Measurements from ENCODE around the gene GTPBP2. TPM values are rescaled to one million over a fixed set of nuclear protein-coding genes. Genes with fewer than 3 reads are reported as not detected.

The GTPBP2 gene
- total and polyA plus RNA-seq, 2 of the 13 experiments (the other 11 are each of a cell fraction or from before 2014, with no cell fraction given), result 26.9 to 88.2 TPM

GRCh38 chr6:43575772-43576551 lies 53.1 kb downstream of the GTPBP2 start, which contains the start of the genes POLH and XPO5 (continued):
- TF ChIP-seq ZNF788 (CRISPR knock-in tag; IDR thresholded peaks at IDR 0.05; ENCODE audit: borderline replicate concordance) (peak; percentile 26; the same call in 1 of the 2 replicates), SKIL (CRISPR knock-in tag; IDR thresholded peaks at IDR 0.05; ENCODE audit: borderline replicate concordance) (peak; percentile 55; the same call in 1 of the 2 replicates), THAP8 (CRISPR knock-in tag; IDR thresholded peaks at IDR 0.05; ENCODE audit: borderline replicate concordance) (peak; percentile 79), ZNF576 (CRISPR knock-in tag; IDR thresholded peaks at IDR 0.05) (no peak), ZNF747 (CRISPR knock-in tag; IDR thresholded peaks at IDR 0.05; ENCODE audit: borderline replicate concordance) (peak; percentile 90), ZNF232 (CRISPR knock-in tag; IDR thresholded peaks at IDR 0.05; ENCODE audit: borderline replicate concordance) (peak; percentile 93; the same call in 1 of the 2 replicates), IRF9 (CRISPR knock-in tag; IDR thresholded peaks at IDR 0.05; ENCODE audit: borderline replicate concordance) (peak; percentile 88; the same call in 1 of the 2 replicates), ZSCAN5A (CRISPR knock-in tag; IDR thresholded peaks at IDR 0.05; ENCODE audit: borderline replicate concordance) (peak; percentile 78; the same call in 1 of the 2 replicates), NFATC3 (CRISPR knock-in tag; IDR thresholded peaks at IDR 0.05) (peak; percentile 39; the same call in 1 of the 2 replicates), PAWR (CRISPR knock-in tag; IDR thresholded peaks at IDR 0.05; ENCODE audit: borderline replicate concordance) (no peak), AHR (CRISPR knock-in tag; IDR thresholded peaks at IDR 0.05) (peak; percentile 79; the same call in 1 of the 2 replicates), NPAS2 (CRISPR knock-in tag; IDR thresholded peaks at IDR 0.05; ENCODE audit: borderline replicate concordance) (no peak), MNT (IDR thresholded peaks at IDR 0.05) (peak; percentile 84), ZFP1 (CRISPR knock-in tag; IDR thresholded peaks at IDR 0.05) (no peak), ISX (CRISPR knock-in tag; conservative IDR thresholded peaks at IDR 0.05) (no peak), HNF4A (CRISPR knock-in tag; IDR thresholded peaks at IDR 0.05) (no peak), SRSF9 (IDR thresholded peaks at IDR 0.05; ENCODE audit: borderline replicate concordance, insufficient read depth, low read depth, low read length, poor library complexity, severe bottlenecking) (no peak), SKI (IDR thresholded peaks at IDR 0.05; ENCODE audit: partially characterized antibody) (peak; percentile 84)
